Skeletal muscle cell (primary cell): ENCODE results near the gene FCN2.

Source experiments
- DNase-seq: peaks from one replicate; pipeline ENCODE4 v3.0.0-alpha.2; 2010; ENCODE audit warnings: low read depth
- H3K4me3 ChIP-seq: 2 replicates; pipeline ENCODE4 v1.5.1; 2011; ENCODE audit warnings: low read depth, mild to moderate bottlenecking, control low read depth, low read length, moderate library complexity

The FCN2 gene

GRCh38 chr9:134885679-134886412 is 5.2 kb downstream of the FCN2 start:
- no peak for DNase-seq
- no peak overlapping the region for H3K4me3 ChIP-seq

GRCh38 chr9:134886413-134886913 is 5.9 kb downstream of the FCN2 start:
- DNase-seq, result no peak
- no peak overlapping the region for H3K4me3 ChIP-seq

GRCh38 chr9:134887219-134887618 is 6.6 kb downstream of the FCN2 start:
- no peak for DNase-seq
- H3K4me3 ChIP-seq, result no peak overlapping the region

- DNase-seq, result no peak
- no peak overlapping the region for H3K4me3 ChIP-seq
Observed at GRCh38 chr9:134887686-134888602, 7.3 kb downstream of the FCN2 start.

- no peak overlapping the region for H3K4me3 ChIP-seq
- DNase-seq, result peak; percentile 2
Observed at GRCh38 chr9:134888603-134889190, 8.1 kb downstream of the FCN2 start.

GRCh38 chr9:134889386-134890154 is 9.0 kb downstream of the FCN2 start:
- DNase-seq, result no peak
- no peak overlapping the region for H3K4me3 ChIP-seq

GRCh38 chr9:134890155-134890495 is 9.5 kb downstream of the FCN2 start:
- DNase-seq, result no peak
- no peak overlapping the region for H3K4me3 ChIP-seq

- no peak for DNase-seq
Observed at GRCh38 chr9:134891053-134891452, 10.4 kb downstream of the FCN2 start.

GRCh38 chr9:134891713-134892112 is 11.1 kb downstream of the FCN2 start:
- no peak for DNase-seq
- no peak overlapping the region for H3K4me3 ChIP-seq

More at GRCh38 chr9:134891053-134891452, 10.4 kb downstream of the FCN2 start:
- H3K4me3 ChIP-seq, result no peak overlapping the region

GRCh38 chr9:134892221-134892620 is 11.6 kb downstream of the FCN2 start:
- DNase-seq, result no peak
- H3K4me3 ChIP-seq, result no peak overlapping the region

- DNase-seq, result no peak
- H3K4me3 ChIP-seq, result no peak overlapping the region
Observed at GRCh38 chr9:134892820-134893420, 12.3 kb downstream of the FCN2 start.

GRCh38 chr9:134894136-134894860 is 13.7 kb downstream of the FCN2 start:
- no peak overlapping the region for H3K4me3 ChIP-seq
- no peak for DNase-seq

GRCh38 chr9:134895097-134895496 is 14.5 kb downstream of the FCN2 start:
- DNase-seq, result peak; percentile 18

GRCh38 chr9:134895567-134895907 is 14.9 kb downstream of the FCN2 start:
- DNase-seq, result no peak
- no peak overlapping the region for H3K4me3 ChIP-seq

More at GRCh38 chr9:134895097-134895496, 14.5 kb downstream of the FCN2 start:
- H3K4me3 ChIP-seq, result no peak overlapping the region

GRCh38 chr9:134895908-134896833 is 15.6 kb downstream of the FCN2 start:
- H3K4me3 ChIP-seq, result no peak overlapping the region
- peak; percentile 49 for DNase-seq

- H3K4me3 ChIP-seq, result no peak overlapping the region
- DNase-seq, result no peak
Observed at GRCh38 chr9:134896834-134897583, 16.4 kb downstream of the FCN2 start.
